Prostate gland (tissue), 2 donors: ENCODE data around the gene PKNOX2.

ENCODE experiments used
- CTCF ChIP-seq, 4 experiments: fragments of 200-600 bp in 2 of 4; fragments of 450-650 bp in 2 of 4; sonication (generic) in 2 of 4; IDR thresholded peaks; 1 replicate in 3 of 4; 2 replicates in 1 of 4; pipeline ENCODE4 v1.5.1; 2016 to 2019; ENCODE audit warnings: antibody characterized with exemption in 4 of 4, mild to moderate bottlenecking in 2 of 4, moderate library complexity in 2 of 4
- POLR2A ChIP-seq: fragments of 450-650 bp; IDR thresholded peaks from one replicate; pipeline ENCODE4 v1.6.1; 2016; ENCODE audit warnings: antibody characterized with exemption, mild to moderate bottlenecking

- TF ChIP-seq CTCF (IDR thresholded peaks at IDR 0.05) (no peak), POLR2A (no peak)
These were observed 248.0 kb downstream of the PKNOX2 start for GRCh38 chr11:125412509-125412908.
